B cell (primary cell): ENCODE data around the gene SASH1. TPM values are rescaled to one million over a fixed set of nuclear protein-coding genes. Genes with fewer than 3 reads are reported as not detected.

Experiments used
- ATAC-seq: fragments of 200-7000 bp; cut with Tn5 transposase; one replicate; pipeline ENCODE4 v1.10.0; 2021; ENCODE audit warnings: low read depth, mild to moderate bottlenecking, moderate number of reproducible peaks, moderate library complexity
- CTCF ChIA-PET: fragments of 350-600 bp; sonication (Branson Sonifier 250); formaldehyde crosslinking; loops from one replicate; lab custom pipeline; 2021; ENCODE audit warnings: antibody characterized with exemption, inconsistent platforms; lab: Charles Lee
- POLR2A ChIA-PET: fragments of 350-600 bp; sonication (Branson Sonifier 250); formaldehyde crosslinking; loops from one replicate; lab custom pipeline; 2021; ENCODE audit warnings: antibody characterized with exemption; lab: Charles Lee
- DNase-seq: peaks from one replicate; pipeline ENCODE4 v3.0.0; 2013
- H2AFZ ChIP-seq: 2 replicates; pipeline ENCODE4 v1.6.1; 2012; ENCODE audit warnings: mild to moderate bottlenecking, low read depth, low read length; ENCODE audit not compliant: insufficient read depth, poor library complexity, severe bottlenecking
- H3K27ac ChIP-seq, 2 donors: 1 replicate in 1 of 2; 2 replicates in 1 of 2; pipeline ENCODE4 v1.5.1; 2012 to 2013; ENCODE audit warnings: low read length in 2 of 2, mild to moderate bottlenecking in 2 of 2, moderate library complexity in 1 of 2
- H3K27me3 ChIP-seq, 4 experiments: fragments of 200-600 bp in 1 of 4; sonication (generic) in 1 of 4; replicated peaks in 1 of 4; 1 replicate in 2 of 4; 2 replicates in 2 of 4; pipeline versions ENCODE4 v1.6.1 to v1.7.0; 2013 to 2016; ENCODE audit warnings: low read length in 3 of 4, mild to moderate bottlenecking in 2 of 4, mixed read lengths in 1 of 4, moderate library complexity in 1 of 4; ENCODE audit not compliant: insufficient read depth in 4 of 4, control insufficient read depth in 3 of 4; ENCODE audit errors: control extremely low read depth in 1 of 4
- H3K36me3 ChIP-seq, 2 experiments: replicated peaks in 1 of 2; 1 replicate in 1 of 2; 2 replicates in 1 of 2; pipeline versions ENCODE4 v1.6.1 to v1.7.1; 2013; ENCODE audit warnings: low read length in 1 of 2; ENCODE audit not compliant: insufficient read depth in 2 of 2, control insufficient read depth in 1 of 2; ENCODE audit errors: control extremely low read depth in 1 of 2, extremely low read depth in 1 of 2
- H3K4me1 ChIP-seq, 2 donors: fragments of 200-600 bp in 1 of 2; sonication (generic) in 1 of 2; 1 replicate in 1 of 2; 2 replicates in 1 of 2; pipeline versions ENCODE4 v1.5.1 to v1.6.1; 2013 to 2017; ENCODE audit warnings: low read length in 2 of 2; ENCODE audit not compliant: control insufficient read depth in 2 of 2, insufficient read depth in 2 of 2
- H3K4me2 ChIP-seq: replicated peaks from 2 replicates; pipeline ENCODE3; 2012; ENCODE audit warnings: mild to moderate bottlenecking, low read depth, low read length; ENCODE audit not compliant: poor library complexity, severe bottlenecking
- H3K4me3 ChIP-seq, 5 experiments: fragments of 200-600 bp in 1 of 5; sonication (generic) in 1 of 5; 1 replicate in 3 of 5; 2 replicates in 2 of 5; pipeline versions ENCODE4 v1.5.1 to v1.7.0; 2011 to 2016; ENCODE audit warnings: low read length in 4 of 5, mild to moderate bottlenecking in 4 of 5, low read depth in 2 of 5, control low read depth in 1 of 5, moderate library complexity in 1 of 5; ENCODE audit not compliant: insufficient read depth in 1 of 5; ENCODE audit errors: control extremely low read depth in 1 of 5, extremely low read depth in 1 of 5
- H3K79me2 ChIP-seq: fragments of 200-600 bp; sonication (generic); one replicate; pipeline ENCODE4 v1.6.0; 2016; ENCODE audit warnings: low read length; ENCODE audit not compliant: control insufficient read depth, insufficient read depth
- H3K9ac ChIP-seq: fragments of 200-600 bp; sonication (generic); 2 replicates; pipeline ENCODE4 v1.6.1; 2017; ENCODE audit warnings: mild to moderate bottlenecking, low read length, moderate library complexity
- H3K9me3 ChIP-seq, 3 donors: one replicate each; pipeline versions ENCODE4 v1.6.1 to v1.7.1; 2013; ENCODE audit warnings: low read length in 2 of 3; ENCODE audit not compliant: control insufficient read depth in 2 of 3, insufficient read depth in 1 of 3; ENCODE audit errors: control extremely low read depth in 1 of 3
- H4K20me1 ChIP-seq: 2 replicates; pipeline ENCODE4 v1.6.0; 2012; ENCODE audit warnings: mild to moderate bottlenecking, low read length; ENCODE audit not compliant: insufficient read depth, control insufficient read depth, poor library complexity, severe bottlenecking
- H3K27ac Mint-ChIP-seq: one replicate; pipeline ENCODE4 v1.8.0; 2021; ENCODE audit warnings: mixed read lengths
- H3K27me3 Mint-ChIP-seq: one replicate; pipeline ENCODE4 v1.8.0; 2021; ENCODE audit warnings: mixed read lengths
- H3K4me1 Mint-ChIP-seq: one replicate; pipeline ENCODE4 v1.8.0; 2021; ENCODE audit warnings: mixed read lengths
- H3K4me3 Mint-ChIP-seq: one replicate; pipeline ENCODE4 v1.8.0; 2021; ENCODE audit warnings: mixed read lengths
- H3K9me3 Mint-ChIP-seq: one replicate; pipeline ENCODE4 v1.8.0; 2022; ENCODE audit warnings: mixed read lengths; ENCODE audit not compliant: insufficient read depth
- EZH2 ChIP-seq: IDR thresholded peaks from 2 replicates; pipeline ENCODE4 v1.6.1; 2012; ENCODE audit warnings: borderline replicate concordance, low read depth, mild to moderate bottlenecking, moderate library complexity, low read length; ENCODE audit not compliant: insufficient read depth, poor library complexity, severe bottlenecking
- WGBS: methylation state at CpG from one replicate; pipeline ENCODE4 v1.1.5; 2013; ENCODE audit warnings: missing lambda C conversion rate; ENCODE audit not compliant: insufficient coverage; 5-methylcytosine and 5-hydroxymethylcytosine counted together
- intact Hi-C: fragments of 100-400 bp; cut with micrococcal nuclease; formaldehyde crosslinking; loops from one replicate; pipeline ENCODE4 v1.10.0; 2022
- polyA plus RNA-seq: library from polyadenylated mRNA; depleted of rRNA; stranded (reverse); fragments of >200 nt; gene quantifications from 2 replicates; pipeline ENCODE4 v1.2.3, GENCODE V29; 2012
- total RNA-seq, 2 donors: library from RNA; stranded (reverse); fragments of 120-200 nt in 1 of 2; gene quantifications; 1 replicate in 1 of 2; 2 replicates in 1 of 2; pipeline versions ENCODE4 v1.2.3 to v1.2.4, GENCODE V29; 2013 to 2022
- TF ChIP-seq, protein P1 (sequence below): fragments of 200-600 bp; IDR thresholded peaks from one replicate; pipeline ENCODE4 v1.8.0; 2022; ENCODE audit warnings: antibody characterized with exemption, mild to moderate bottlenecking

SASH1 gene
- total and polyA plus RNA-seq, 2 donors (not counting 1 experiment from before 2014, with no cell fraction given) = 0.01 to 0.07 TPM

DNA sequence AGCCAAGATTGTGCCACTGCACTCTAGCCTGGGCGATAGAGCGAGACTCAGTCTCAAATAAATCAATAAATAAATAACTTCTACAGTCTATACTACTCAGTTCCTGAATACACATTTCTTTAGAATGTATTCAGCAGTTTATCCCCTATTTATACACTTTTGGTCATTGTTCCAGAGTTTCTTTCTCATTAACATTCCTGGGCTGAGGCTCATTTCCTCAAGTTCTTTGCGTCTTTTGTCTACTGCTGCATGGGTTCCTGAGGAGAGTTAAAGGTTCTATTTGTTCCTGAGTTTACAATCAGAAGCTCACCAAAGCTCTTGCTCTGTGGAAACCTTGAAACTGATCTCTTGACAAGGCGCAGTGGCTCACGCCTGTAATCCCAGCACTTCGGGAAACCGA is 37.7 kb upstream of the SASH1 start:
- WGBS = 86% methylated on average over 4 of the region's 7 CpGs
- Histone ChIP-seq H3K27ac (no peak overlapping the region), H3K4me1 (no peaks in the 10 kb centered on the region), H3K27me3 (no peaks in the 10 kb centered on the region), H3K4me3 (no peak overlapping the region), H3K9me3 (no peaks in the 10 kb centered on the region), H3K79me2 (no peaks in the 10 kb centered on the region), H2AFZ (no peak overlapping the region), H4K20me1 (no peaks in the 10 kb centered on the region), H3K9ac (no peak overlapping the region), H3K36me3 (no peaks in the 10 kb centered on the region), H3K4me2 (no peak overlapping the region)
- Mint-ChIP-seq H3K27me3 (peaks cover 10% of the 10 kb centered on the region), H3K4me1 (peaks cover 4% of the 10 kb centered on the region), H3K4me3 (no peak overlapping the region), H3K27ac (no peak overlapping the region), H3K9me3 (no peaks in the 10 kb centered on the region)
- CTCF ChIA-PET = no interaction called here
- TF ChIP-seq EZH2 = no peak
- TF ChIP-seq, protein P1, sequence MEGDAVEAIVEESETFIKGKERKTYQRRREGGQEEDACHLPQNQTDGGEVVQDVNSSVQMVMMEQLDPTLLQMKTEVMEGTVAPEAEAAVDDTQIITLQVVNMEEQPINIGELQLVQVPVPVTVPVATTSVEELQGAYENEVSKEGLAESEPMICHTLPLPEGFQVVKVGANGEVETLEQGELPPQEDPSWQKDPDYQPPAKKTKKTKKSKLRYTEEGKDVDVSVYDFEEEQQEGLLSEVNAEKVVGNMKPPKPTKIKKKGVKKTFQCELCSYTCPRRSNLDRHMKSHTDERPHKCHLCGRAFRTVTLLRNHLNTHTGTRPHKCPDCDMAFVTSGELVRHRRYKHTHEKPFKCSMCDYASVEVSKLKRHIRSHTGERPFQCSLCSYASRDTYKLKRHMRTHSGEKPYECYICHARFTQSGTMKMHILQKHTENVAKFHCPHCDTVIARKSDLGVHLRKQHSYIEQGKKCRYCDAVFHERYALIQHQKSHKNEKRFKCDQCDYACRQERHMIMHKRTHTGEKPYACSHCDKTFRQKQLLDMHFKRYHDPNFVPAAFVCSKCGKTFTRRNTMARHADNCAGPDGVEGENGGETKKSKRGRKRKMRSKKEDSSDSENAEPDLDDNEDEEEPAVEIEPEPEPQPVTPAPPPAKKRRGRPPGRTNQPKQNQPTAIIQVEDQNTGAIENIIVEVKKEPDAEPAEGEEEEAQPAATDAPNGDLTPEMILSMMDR = no peak
- intact Hi-C loops = no loop called here
- DNase-seq = no peak
- ATAC-seq = no peak
- POLR2A ChIA-PET = no interaction called here

- H4K20me1 ChIP-seq = no peaks in the 10 kb centered on the region
- no peaks in the 10 kb centered on the region for H3K27me3 ChIP-seq
- no peak overlapping the region for H3K9ac ChIP-seq
- ATAC-seq (no peak), DNase-seq (no peak)
- POLR2A ChIA-PET = no interaction called here
- peaks cover 4% of the 10 kb centered on the region for H3K4me1 Mint-ChIP-seq
- H3K9me3 Mint-ChIP-seq = no peaks in the 10 kb centered on the region
- H3K27ac ChIP-seq = no peak overlapping the region
- no peaks in the 10 kb centered on the region for H3K79me2 ChIP-seq
- H2AFZ ChIP-seq = no peak overlapping the region
- H3K9me3 ChIP-seq = no peaks in the 10 kb centered on the region
- H3K4me2 ChIP-seq = no peak overlapping the region
- TF ChIP-seq, protein P1 = no peak
- no peak for TF ChIP-seq EZH2
- CTCF ChIA-PET = no interaction called here
- no peak overlapping the region for H3K4me3 ChIP-seq
- 100% methylated on average over 1 of the region's 2 CpGs for WGBS
- no peak overlapping the region for H3K27ac Mint-ChIP-seq
- H3K4me1 ChIP-seq = no peaks in the 10 kb centered on the region
- H3K4me3 Mint-ChIP-seq = no peak overlapping the region
- intact Hi-C loops = no loop called here
- H3K27me3 Mint-ChIP-seq = peaks cover 8% of the 10 kb centered on the region
- H3K36me3 ChIP-seq = no peaks in the 10 kb centered on the region
Measured at GRCh38 chr6:148306286-148306685, 36.4 kb upstream of the SASH1 start.
